GM19438 (cell line): ENCODE results near the gene A4GNT.
"Not testable (repeated sequence)": the region's sequence is repeated elsewhere in the genome, so short reads cannot be mapped to it uniquely, and the experiment has no call there.

Source experiments
- ATAC-seq: cut with Tn5 transposase; IDR thresholded peaks from one replicate; pipeline ENCODE4 v1.9.1; 2021; ENCODE audit warnings: low read depth; ENCODE audit not compliant: unreplicated experiment

Gene A4GNT

GRCh38 chr3:138124188-138124587 is 8.0 kb downstream of the A4GNT start:
- ATAC-seq = no peak

- no peak for ATAC-seq
Observed at GRCh38 chr3:138119423-138119766, 12.8 kb downstream of the A4GNT start.

- ATAC-seq = peak; percentile 60
Observed at GRCh38 chr3:138118612-138119422, 13.4 kb downstream of the A4GNT start.

GRCh38 chr3:138114988-138115971 is 16.9 kb downstream of the A4GNT start, which contains the start of gene DZIP1L:
DZIP1L (minus strand) TSS chr3:138115608; CDS start chr3:138103971, 11,637 bp downstream.
- ATAC-seq = peak; percentile 81

- ATAC-seq = no peak
Observed at GRCh38 chr3:138114431-138114918, 17.7 kb downstream of the A4GNT start.

GRCh38 chr3:138113326-138113725 is 18.9 kb downstream of the A4GNT start:
- ATAC-seq = no peak

- ATAC-seq = no peak
Observed at GRCh38 chr3:138112362-138112761, 19.8 kb downstream of the A4GNT start.

GRCh38 chr3:138105598-138105997 is 26.6 kb downstream of the A4GNT start:
- ATAC-seq = no peak

GRCh38 chr3:138103466-138103865 is 28.7 kb downstream of the A4GNT start:
- ATAC-seq = no peak

GRCh38 chr3:138101351-138101940 is 30.7 kb downstream of the A4GNT start:
- not testable (repeated sequence) for ATAC-seq

GRCh38 chr3:138099417-138099816 is 32.8 kb downstream of the A4GNT start:
- ATAC-seq = no peak

- no peak for ATAC-seq
Observed at GRCh38 chr3:138097192-138098172, 34.7 kb downstream of the A4GNT start.

GRCh38 chr3:138093721-138094120 is 38.5 kb downstream of the A4GNT start:
- no peak for ATAC-seq

GRCh38 chr3:138092023-138092422 is 40.2 kb downstream of the A4GNT start:
- no peak for ATAC-seq

- no peak for ATAC-seq
Observed at GRCh38 chr3:138089091-138089490, 43.1 kb downstream of the A4GNT start.

- not testable (repeated sequence) for ATAC-seq
Observed at GRCh38 chr3:138085745-138086144, 46.4 kb downstream of the A4GNT start.

- no peak for ATAC-seq
Observed at GRCh38 chr3:138084196-138084595, 48.0 kb downstream of the A4GNT start.

- ATAC-seq = peak; percentile 36
Observed at GRCh38 chr3:138082992-138083386, 49.2 kb downstream of the A4GNT start.
